ENCODE results near the gene BNC2.

The BNC2 gene

DNA sequence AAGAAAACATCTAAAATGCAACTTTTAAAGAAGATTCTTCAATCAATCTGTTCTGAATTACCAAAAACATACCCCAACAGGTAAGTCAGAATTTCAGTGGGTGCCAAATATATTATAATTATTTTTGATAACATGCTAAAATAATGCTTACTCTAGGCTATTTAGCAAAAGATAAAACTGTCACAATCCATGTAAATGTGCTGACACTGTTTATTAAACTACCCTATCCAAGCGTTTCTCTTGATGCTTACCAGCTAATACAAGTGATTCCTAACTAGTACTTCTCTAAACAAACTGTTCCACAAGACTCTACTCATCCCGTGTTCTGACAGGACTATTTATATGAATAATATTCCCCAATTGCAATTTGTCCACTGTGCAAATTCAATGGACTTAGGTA, 236.7 kb downstream of the BNC2 start:
- peaks cover 10% of the 10 kb centered on the region for H3K4me1 ChIP-seq (ENCODE audit: control insufficient read depth, insufficient read depth, low read length, poor library complexity, severe bottlenecking)
- WGBS, 2 experiments (ENCODE audit: insufficient coverage in 2 of 2) = 75 to 85% methylated on average over 1 of the region's 2 CpGs
- H3K36me3 ChIP-seq (ENCODE audit: control insufficient read depth, insufficient read depth, low read length) = no peaks in the 10 kb centered on the region
- H3K9me3 ChIP-seq (ENCODE audit: control insufficient read depth, low read length) = no peaks in the 10 kb centered on the region
- no peak overlapping the region for H3K4me3 ChIP-seq (ENCODE audit: extremely low read depth, insufficient read depth, low read length, poor library complexity, severe bottlenecking)
- H3K27ac ChIP-seq (ENCODE audit: low read depth, low read length, severe bottlenecking) = no peak overlapping the region

DNA sequence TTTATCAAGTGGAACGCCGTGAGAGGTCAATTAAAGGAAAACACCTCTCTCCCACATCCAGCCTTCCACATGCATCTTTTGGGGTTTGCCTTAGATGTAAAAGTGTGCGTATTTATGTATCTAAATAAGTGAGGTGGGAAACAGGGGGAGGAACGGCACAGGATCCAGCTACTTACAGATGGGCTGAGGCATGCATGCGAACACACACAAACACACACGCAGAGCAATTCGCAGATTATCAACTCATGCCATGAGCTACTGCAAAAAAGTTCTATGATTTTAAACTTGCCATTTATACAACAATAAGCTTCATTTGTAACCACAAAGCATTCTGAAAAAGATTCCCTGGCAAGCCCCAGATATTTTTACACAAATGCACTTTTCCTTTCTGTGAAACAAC, 242.1 kb downstream of the BNC2 start:
- H3K36me3 ChIP-seq (ENCODE audit: control insufficient read depth, insufficient read depth, low read length) = no peaks in the 10 kb centered on the region
- peak overlapping the region; percentile 92 for H3K27ac ChIP-seq (ENCODE audit: low read depth, low read length, severe bottlenecking)
- no peaks in the 10 kb centered on the region for H3K9me3 ChIP-seq (ENCODE audit: control insufficient read depth, low read length)
- 91 to 100% methylated on average over 4 of the region's 7 CpGs for WGBS, 2 experiments (ENCODE audit: insufficient coverage in 2 of 2)
- H3K4me1 ChIP-seq (ENCODE audit: control insufficient read depth, insufficient read depth, low read length, poor library complexity, severe bottlenecking) = peaks cover 48% of the 10 kb centered on the region
- no peak overlapping the region for H3K4me3 ChIP-seq (ENCODE audit: extremely low read depth, insufficient read depth, low read length, poor library complexity, severe bottlenecking)

DNA sequence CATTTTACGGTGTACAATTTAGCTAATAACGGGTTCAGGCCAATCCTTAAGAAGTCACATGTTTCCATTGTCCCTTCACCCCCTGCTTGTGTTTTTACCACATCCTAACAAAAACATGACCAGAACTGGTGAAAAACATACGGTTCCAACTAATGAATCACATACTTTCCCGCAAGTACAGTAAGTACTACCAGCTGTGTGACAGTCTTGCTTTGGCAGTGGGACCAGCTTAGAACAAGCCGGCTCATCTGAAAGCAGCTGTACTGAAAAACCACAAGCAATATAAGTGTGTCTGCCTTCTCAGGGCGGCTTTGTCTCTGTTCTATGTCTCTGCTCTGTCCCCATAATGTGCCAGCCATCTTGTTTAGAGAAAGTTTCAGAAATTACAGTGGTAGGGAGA, 242.5 kb downstream of the BNC2 start:
- Histone ChIP-seq H3K4me3 (ENCODE audit: extremely low read depth, insufficient read depth, low read length, poor library complexity, severe bottlenecking) (no peak overlapping the region), H3K27ac (ENCODE audit: low read depth, low read length, severe bottlenecking) (peak overlapping the region; percentile 92), H3K36me3 (ENCODE audit: control insufficient read depth, insufficient read depth, low read length) (no peaks in the 10 kb centered on the region), H3K4me1 (ENCODE audit: control insufficient read depth, insufficient read depth, low read length, poor library complexity, severe bottlenecking) (peaks cover 48% of the 10 kb centered on the region), H3K9me3 (ENCODE audit: control insufficient read depth, low read length) (no peaks in the 10 kb centered on the region)
- WGBS, 2 experiments (ENCODE audit: insufficient coverage in 2 of 2) = 85 to 87% methylated on average over 5 to 6 of the region's 6 CpGs

DNA sequence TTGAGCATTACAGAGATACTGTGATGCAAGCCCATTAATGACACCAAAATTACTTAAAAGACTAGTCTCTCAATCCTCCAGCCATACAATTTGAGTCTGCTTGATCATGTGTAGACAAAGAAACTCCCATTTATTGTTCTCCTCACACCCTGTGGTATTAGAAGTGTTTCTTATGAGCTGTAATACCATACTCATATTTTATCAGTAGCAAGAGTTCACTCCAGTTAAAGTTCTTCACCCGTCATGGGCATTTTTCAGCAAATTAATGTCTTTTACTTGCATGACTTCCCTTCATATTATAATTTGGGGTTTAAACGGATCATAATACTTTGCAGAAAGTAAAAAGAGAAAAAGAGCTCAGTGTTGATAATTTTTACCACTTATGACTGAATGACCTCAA, 242.9 kb downstream of the BNC2 start:
- Histone ChIP-seq H3K4me3 (ENCODE audit: extremely low read depth, insufficient read depth, low read length, poor library complexity, severe bottlenecking) (no peak overlapping the region), H3K36me3 (ENCODE audit: control insufficient read depth, insufficient read depth, low read length) (no peaks in the 10 kb centered on the region), H3K9me3 (ENCODE audit: control insufficient read depth, low read length) (no peaks in the 10 kb centered on the region), H3K27ac (ENCODE audit: low read depth, low read length, severe bottlenecking) (peak overlapping the region; percentile 92), H3K4me1 (ENCODE audit: control insufficient read depth, insufficient read depth, low read length, poor library complexity, severe bottlenecking) (peaks cover 48% of the 10 kb centered on the region)
- WGBS, 2 experiments (ENCODE audit: insufficient coverage in 2 of 2) = no CpG with 5 or more reads among the region's 2 CpGs

DNA sequence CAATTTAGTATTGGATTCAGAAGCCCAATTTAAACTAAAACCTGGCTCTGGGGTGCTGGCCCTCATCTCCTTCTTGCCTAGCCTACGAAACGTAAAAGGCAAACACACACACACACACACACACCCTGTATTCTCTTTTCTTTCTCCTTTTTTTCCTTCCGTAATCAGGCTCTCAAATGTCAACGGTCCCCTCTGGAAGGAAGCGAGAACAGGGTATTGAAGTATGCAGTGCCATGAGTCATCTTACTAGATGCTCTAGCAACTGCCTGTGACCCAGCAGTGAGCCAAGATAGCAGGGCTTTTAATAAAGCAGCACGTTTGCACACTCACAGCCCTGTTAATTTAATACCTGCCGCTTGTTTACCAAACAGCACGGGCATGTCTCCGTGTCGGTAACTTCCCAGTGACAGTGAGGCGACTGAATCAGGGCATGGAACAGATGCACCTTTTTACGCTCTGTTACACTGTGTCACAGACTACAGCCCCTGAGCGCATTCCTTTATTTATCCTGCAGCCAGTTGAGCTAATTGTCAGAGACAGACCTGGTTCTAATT, 243.8 kb downstream of the BNC2 start:
- Histone ChIP-seq H3K4me1 (ENCODE audit: control insufficient read depth, insufficient read depth, low read length, poor library complexity, severe bottlenecking) (peaks cover 48% of the 10 kb centered on the region), H3K9me3 (ENCODE audit: control insufficient read depth, low read length) (no peaks in the 10 kb centered on the region), H3K36me3 (ENCODE audit: control insufficient read depth, insufficient read depth, low read length) (no peaks in the 10 kb centered on the region), H3K27ac (ENCODE audit: low read depth, low read length, severe bottlenecking) (peak overlapping the region; percentile 92), H3K4me3 (ENCODE audit: extremely low read depth, insufficient read depth, low read length, poor library complexity, severe bottlenecking) (no peak overlapping the region)
- 27 to 28% methylated on average over 11 to 12 of the region's 13 CpGs for WGBS, 2 experiments (ENCODE audit: insufficient coverage in 2 of 2)

DNA sequence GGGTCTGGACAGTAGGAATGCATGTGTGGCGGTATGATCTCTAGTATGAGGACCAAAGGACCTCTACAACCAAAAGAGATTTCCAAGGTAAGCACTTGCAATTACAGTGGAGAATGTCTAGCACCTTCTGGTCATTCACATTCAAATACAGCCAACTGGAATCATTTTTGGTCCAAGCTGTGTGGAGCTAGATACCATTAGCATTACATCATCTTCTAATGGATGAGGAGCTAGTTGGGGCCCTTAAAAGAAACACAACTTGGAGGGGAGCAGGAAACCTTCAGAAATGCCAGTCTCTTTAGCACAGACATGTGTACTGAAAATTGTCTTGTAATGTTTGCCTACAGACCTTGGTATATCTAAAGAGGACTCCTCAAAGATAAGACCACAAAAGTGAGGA, 244.7 kb downstream of the BNC2 start:
- Histone ChIP-seq H3K4me1 (ENCODE audit: control insufficient read depth, insufficient read depth, low read length, poor library complexity, severe bottlenecking) (peaks cover 48% of the 10 kb centered on the region), H3K36me3 (ENCODE audit: control insufficient read depth, insufficient read depth, low read length) (no peaks in the 10 kb centered on the region), H3K9me3 (ENCODE audit: control insufficient read depth, low read length) (no peaks in the 10 kb centered on the region), H3K27ac (ENCODE audit: low read depth, low read length, severe bottlenecking) (peak overlapping the region; percentile 92), H3K4me3 (ENCODE audit: extremely low read depth, insufficient read depth, low read length, poor library complexity, severe bottlenecking) (no peak overlapping the region)
- WGBS, 2 experiments (ENCODE audit: insufficient coverage in 2 of 2) = no CpG with 5 or more reads among the region's 1 CpG

DNA sequence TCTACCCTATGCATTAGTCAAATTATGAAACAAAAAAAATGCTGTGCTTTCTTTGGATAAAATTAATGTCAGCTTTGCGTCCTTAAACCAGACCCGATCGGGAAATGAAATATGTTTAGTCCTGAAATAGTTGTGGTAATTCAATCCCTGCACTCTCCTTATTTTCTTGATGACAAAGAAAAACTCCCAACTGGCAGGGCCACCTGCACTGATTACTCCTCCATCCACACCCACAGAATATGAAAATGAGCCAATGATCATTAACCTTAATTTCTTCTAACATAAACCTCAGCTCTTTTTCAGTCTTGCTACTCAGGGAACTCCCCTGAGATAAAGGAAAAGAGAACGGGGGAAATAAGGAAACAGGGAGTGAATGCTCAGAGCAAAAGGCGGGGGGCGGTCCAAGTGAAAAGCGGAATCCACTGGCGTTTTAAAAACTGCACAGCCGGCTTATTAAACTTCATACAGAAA, 245.3 kb downstream of the BNC2 start:
- no peak overlapping the region for H3K4me3 ChIP-seq (ENCODE audit: extremely low read depth, insufficient read depth, low read length, poor library complexity, severe bottlenecking)
- peaks cover 48% of the 10 kb centered on the region for H3K4me1 ChIP-seq (ENCODE audit: control insufficient read depth, insufficient read depth, low read length, poor library complexity, severe bottlenecking)
- H3K9me3 ChIP-seq (ENCODE audit: control insufficient read depth, low read length) = no peaks in the 10 kb centered on the region
- WGBS, 2 experiments (ENCODE audit: insufficient coverage in 2 of 2) = 83 to 87% methylated on average over 6 of the region's 9 CpGs
- peak overlapping the region; percentile 92 for H3K27ac ChIP-seq (ENCODE audit: low read depth, low read length, severe bottlenecking)
- H3K36me3 ChIP-seq (ENCODE audit: control insufficient read depth, insufficient read depth, low read length) = no peaks in the 10 kb centered on the region

DNA sequence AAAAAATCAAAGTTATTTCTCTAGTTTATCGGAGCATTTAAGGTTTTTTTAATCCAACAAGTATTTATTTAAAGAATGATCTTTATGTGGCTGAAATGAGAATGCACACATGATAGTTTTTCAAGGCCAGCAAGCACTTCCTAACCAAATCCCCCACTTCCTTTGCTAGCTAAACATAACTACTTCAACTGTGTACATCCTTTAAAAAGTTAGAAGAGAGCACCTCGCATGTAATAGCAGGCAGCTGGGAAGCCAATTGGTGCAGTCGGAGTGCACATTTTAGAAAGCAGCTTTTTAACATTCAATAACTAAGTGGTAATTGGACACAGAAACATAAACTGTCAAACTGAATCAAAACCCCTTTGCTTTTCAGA, 245.7 kb downstream of the BNC2 start:
- WGBS, 2 experiments (ENCODE audit: insufficient coverage in 2 of 2) = 80% methylated on average over 1 of the region's 3 CpGs; no CpG with 5 or more reads in 1 of the 2 experiments
- no peaks in the 10 kb centered on the region for H3K36me3 ChIP-seq (ENCODE audit: control insufficient read depth, insufficient read depth, low read length)
- no peak overlapping the region for H3K27ac ChIP-seq (ENCODE audit: low read depth, low read length, severe bottlenecking)
- H3K9me3 ChIP-seq (ENCODE audit: control insufficient read depth, low read length) = no peaks in the 10 kb centered on the region
- H3K4me3 ChIP-seq (ENCODE audit: extremely low read depth, insufficient read depth, low read length, poor library complexity, severe bottlenecking) = no peak overlapping the region
- H3K4me1 ChIP-seq (ENCODE audit: control insufficient read depth, insufficient read depth, low read length, poor library complexity, severe bottlenecking) = peaks cover 48% of the 10 kb centered on the region

DNA sequence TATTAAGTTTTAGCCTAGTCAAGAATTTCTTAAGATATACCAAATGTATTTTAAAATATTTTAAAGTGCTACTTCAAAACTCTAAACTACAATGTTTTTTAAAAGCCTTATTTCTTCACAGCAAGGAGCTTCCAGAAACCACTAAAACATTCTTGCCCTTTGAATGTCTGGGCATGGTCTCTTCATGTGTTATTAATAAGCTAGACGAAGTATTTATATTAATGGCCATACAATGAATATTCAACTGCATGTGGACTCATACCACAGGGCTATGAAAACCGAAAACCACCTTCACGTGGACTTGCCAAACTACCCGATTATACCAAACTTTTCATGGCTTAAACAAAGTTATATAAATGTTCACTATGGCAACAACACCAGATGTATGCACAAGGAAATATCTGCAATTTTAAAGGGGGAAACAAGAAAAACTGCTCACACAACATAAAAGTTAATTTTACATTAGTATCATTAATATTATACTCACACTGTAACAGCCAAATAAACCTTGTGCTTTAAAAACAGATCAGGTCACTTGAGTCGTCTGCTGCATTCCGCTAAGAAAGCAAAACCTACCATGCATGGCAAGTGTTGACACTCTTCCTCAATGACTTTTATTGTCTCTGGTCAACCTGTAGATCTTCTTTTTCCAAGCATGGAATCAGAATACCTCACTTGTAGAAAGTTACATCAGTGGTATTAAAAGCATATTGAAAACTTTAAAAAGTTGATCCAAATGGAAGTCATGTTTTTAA, 246.3 kb downstream of the BNC2 start:
- 81 to 95% methylated on average over 3 to 4 of the region's 6 CpGs for WGBS, 2 experiments (ENCODE audit: insufficient coverage in 2 of 2)
- no peaks in the 10 kb centered on the region for H3K9me3 ChIP-seq (ENCODE audit: control insufficient read depth, low read length)
- no peak overlapping the region for H3K4me3 ChIP-seq (ENCODE audit: extremely low read depth, insufficient read depth, low read length, poor library complexity, severe bottlenecking)
- no peak overlapping the region for H3K27ac ChIP-seq (ENCODE audit: low read depth, low read length, severe bottlenecking)
- peaks cover 48% of the 10 kb centered on the region for H3K4me1 ChIP-seq (ENCODE audit: control insufficient read depth, insufficient read depth, low read length, poor library complexity, severe bottlenecking)
- no peaks in the 10 kb centered on the region for H3K36me3 ChIP-seq (ENCODE audit: control insufficient read depth, insufficient read depth, low read length)

DNA sequence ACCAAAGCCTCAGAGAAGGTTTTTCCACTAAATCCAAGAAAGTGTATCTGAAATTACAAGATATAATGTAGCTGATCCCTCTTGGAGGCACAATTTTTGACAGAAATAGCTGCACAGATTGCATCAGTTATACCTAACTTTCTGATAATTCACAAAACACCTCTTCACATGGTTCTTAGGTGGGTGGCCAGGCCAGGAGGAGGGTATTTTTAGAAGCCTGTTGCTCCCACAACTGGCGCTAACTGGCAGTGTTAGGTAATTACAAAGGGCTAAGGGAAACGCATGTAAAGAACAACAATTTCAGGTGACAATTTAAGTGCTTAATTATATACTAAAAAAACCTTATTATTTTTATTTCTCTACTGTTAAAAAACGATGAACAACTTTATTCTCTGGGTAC, 247.9 kb downstream of the BNC2 start:
- Histone ChIP-seq H3K36me3 (ENCODE audit: control insufficient read depth, insufficient read depth, low read length) (no peaks in the 10 kb centered on the region), H3K9me3 (ENCODE audit: control insufficient read depth, low read length) (no peaks in the 10 kb centered on the region), H3K4me1 (ENCODE audit: control insufficient read depth, insufficient read depth, low read length, poor library complexity, severe bottlenecking) (peaks cover 34% of the 10 kb centered on the region), H3K4me3 (ENCODE audit: extremely low read depth, insufficient read depth, low read length, poor library complexity, severe bottlenecking) (no peak overlapping the region), H3K27ac (ENCODE audit: low read depth, low read length, severe bottlenecking) (no peak overlapping the region)
- WGBS, 2 experiments (ENCODE audit: insufficient coverage in 2 of 2) = no CpG with 5 or more reads among the region's 3 CpGs

DNA sequence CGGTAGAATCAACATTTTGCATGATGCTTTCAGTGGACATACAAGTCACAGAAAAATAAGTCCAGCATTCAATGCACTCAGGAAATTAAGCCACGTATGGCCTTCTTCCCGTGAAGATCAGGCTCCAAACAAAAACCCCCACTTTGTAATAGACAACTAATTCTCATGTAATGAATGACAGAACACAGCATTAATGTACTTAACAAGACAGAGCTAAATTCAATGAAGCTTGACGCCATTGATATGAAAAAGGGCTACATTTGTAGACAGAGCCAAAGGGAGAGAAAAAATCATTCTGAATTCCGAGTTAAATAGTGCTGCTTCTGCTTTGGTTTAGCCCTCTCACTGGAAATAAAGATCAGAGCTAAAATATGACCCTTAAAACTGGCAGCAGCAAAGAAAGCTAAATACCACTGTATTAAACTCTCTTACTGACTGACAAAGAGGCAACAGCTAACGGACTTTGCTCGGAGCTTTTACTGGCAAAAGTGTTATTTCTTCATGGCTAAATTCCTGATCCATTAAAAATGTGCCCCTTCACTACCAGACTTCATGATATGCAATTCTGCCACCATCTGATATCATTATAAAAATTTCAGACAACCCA, 250.5 kb downstream of the BNC2 start:
- Histone ChIP-seq H3K9me3 (ENCODE audit: control insufficient read depth, low read length) (no peaks in the 10 kb centered on the region), H3K4me3 (ENCODE audit: extremely low read depth, insufficient read depth, low read length, poor library complexity, severe bottlenecking) (no peak overlapping the region), H3K27ac (ENCODE audit: low read depth, low read length, severe bottlenecking) (no peak overlapping the region), H3K4me1 (ENCODE audit: control insufficient read depth, insufficient read depth, low read length, poor library complexity, severe bottlenecking) (peaks cover 12% of the 10 kb centered on the region), H3K36me3 (ENCODE audit: control insufficient read depth, insufficient read depth, low read length) (no peaks in the 10 kb centered on the region)
- WGBS, 2 experiments (ENCODE audit: insufficient coverage in 2 of 2) = 71 to 72% methylated on average over 5 of the region's 7 CpGs

Measured in mesodermal cell (in vitro differentiated cells).